ENCODE results near the gene GLI3.

DNA sequence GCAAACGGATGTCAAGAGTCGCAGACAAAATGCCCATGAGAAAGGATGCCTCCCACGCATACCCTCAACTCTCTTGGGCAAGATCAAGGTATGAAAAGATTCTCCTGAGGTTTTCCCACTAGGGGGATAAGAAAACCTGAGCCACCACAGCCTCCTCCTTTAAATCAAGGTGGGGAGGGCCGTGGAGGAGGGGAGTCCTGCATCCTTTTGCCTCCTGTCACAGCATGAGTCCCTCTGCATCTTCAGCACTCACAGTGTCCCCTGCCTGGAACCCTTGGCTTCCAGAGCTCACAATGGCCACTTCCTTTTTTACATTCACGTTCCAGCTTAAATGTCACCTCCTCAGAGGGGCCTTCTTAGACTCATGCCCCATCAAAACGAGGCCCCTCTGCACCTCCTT is 207.6 kb downstream of the GLI3 start:
- TF ChIP-seq SUZ12 (IDR thresholded peaks at IDR 0.05; ENCODE audit: extremely low read depth, insufficient read depth, insufficient read length) = no peak
- TF ChIP-seq ZNF274 (IDR thresholded peaks at IDR 0.05; ENCODE audit: low read depth, low read length) = no peak
